HFF-Myc (cell line): ENCODE data around the gene SPTBN1.

Source experiments
- DNase-seq: peaks from one replicate; pipeline ENCODE4 v3.0.0-alpha.2; 2011; ENCODE audit warnings: low read depth; ENCODE audit errors: extremely low read depth
- H3K4me3 ChIP-seq: replicated peaks from 2 replicates; pipeline ENCODE4 v1.5.1; 2011; ENCODE audit warnings: low read depth, mild to moderate bottlenecking, control low read depth, low read length
- CTCF ChIP-seq: IDR thresholded peaks from 2 replicates; pipeline ENCODE4 v1.5.1; 2012; ENCODE audit warnings: mild to moderate bottlenecking, low read depth, low read length, control low read depth; ENCODE audit errors: missing control alignments

SPTBN1 gene

DNA sequence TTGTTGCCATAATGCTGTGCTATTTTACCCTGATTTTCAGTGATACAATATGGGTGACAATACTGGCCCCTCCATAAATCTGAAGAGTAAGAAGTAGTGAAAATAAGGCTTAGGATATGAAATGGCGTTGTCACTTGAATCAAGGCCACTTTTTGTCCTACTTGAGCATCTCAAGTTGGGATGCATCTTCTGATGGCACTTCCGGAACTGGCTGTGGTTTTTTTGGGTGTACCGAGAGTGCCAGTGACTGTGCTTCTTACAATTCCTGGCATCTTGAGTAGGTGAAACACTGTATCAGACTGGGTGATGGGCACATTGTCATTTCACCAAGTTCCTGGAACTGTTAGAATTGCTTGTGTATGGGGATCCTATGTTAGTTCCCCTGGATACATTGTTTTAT is 214.9 kb downstream of the SPTBN1 start:
- DNase-seq = no peak
- no peak for TF ChIP-seq CTCF
- H3K4me3 ChIP-seq = no peak overlapping the region

- no peak for TF ChIP-seq CTCF
- DNase-seq = no peak
- H3K4me3 ChIP-seq = no peak overlapping the region
Observed at GRCh38 chr2:54671875-54672589, 215.9 kb downstream of the SPTBN1 start.

GRCh38 chr2:54672590-54673456 is 216.7 kb downstream of the SPTBN1 start:
- no peak overlapping the region for H3K4me3 ChIP-seq
- no peak for DNase-seq

GRCh38 chr2:54673501-54673998 is 217.4 kb downstream of the SPTBN1 start:
- TF ChIP-seq CTCF = no peak
- no peak for DNase-seq
- H3K4me3 ChIP-seq = no peak overlapping the region

More at GRCh38 chr2:54672590-54673456, 216.7 kb downstream of the SPTBN1 start:
- no peak for TF ChIP-seq CTCF

- TF ChIP-seq CTCF = no peak
Observed at GRCh38 chr2:54675281-54675680, 219.2 kb downstream of the SPTBN1 start.

GRCh38 chr2:54675738-54676137 is 219.6 kb downstream of the SPTBN1 start:
- DNase-seq = no peak
- H3K4me3 ChIP-seq = no peak overlapping the region
- TF ChIP-seq CTCF = no peak

More at GRCh38 chr2:54675281-54675680, 219.2 kb downstream of the SPTBN1 start:
- no peak overlapping the region for H3K4me3 ChIP-seq
- DNase-seq = no peak
